GM23338 (cell line): Measurements from ENCODE around the gene RPS19. TPM values are rescaled to one million over a fixed set of nuclear protein-coding genes. Genes with fewer than 3 reads are reported as not detected.

Experiments
- ATAC-seq: fragments of 200-7000 bp; cut with Tn5 transposase; 3 replicates; pipeline ENCODE4 v1.9.1; 2020
- DNase-seq: peaks from one replicate; pipeline ENCODE4 v3.0.0-alpha.2; 2015; ENCODE audit warnings: low spot score
- H2AFZ ChIP-seq: fragments of 200-600 bp; sonication (generic); 2 replicates; pipeline ENCODE4 v1.8.0; 2016; ENCODE audit warnings: antibody characterized with exemption, mild to moderate bottlenecking, moderate library complexity
- H3F3A ChIP-seq: fragments of 200-600 bp; sonication (generic); replicated peaks from 2 replicates; pipeline ENCODE4 v1.8.0; 2017; ENCODE audit warnings: antibody characterized with exemption, mixed run types, low read depth
- H3K27ac ChIP-seq: fragments of 200-600 bp; sonication (generic); 2 replicates; pipeline ENCODE4 v1.6.1; 2016; ENCODE audit warnings: low read depth
- H3K27me3 ChIP-seq: fragments of 200-600 bp; sonication (generic); 2 replicates; pipeline ENCODE4 v1.8.0; 2016; ENCODE audit warnings: mild to moderate bottlenecking, mixed run types, moderate library complexity; ENCODE audit not compliant: insufficient read depth
- H3K36me3 ChIP-seq: fragments of 200-600 bp; sonication (generic); 2 replicates; pipeline ENCODE4 v1.8.0; 2016; ENCODE audit warnings: mild to moderate bottlenecking; ENCODE audit not compliant: insufficient read depth
- H3K4me1 ChIP-seq: fragments of 200-600 bp; sonication (generic); 2 replicates; pipeline ENCODE4 v1.8.0; 2016; ENCODE audit warnings: mild to moderate bottlenecking, moderate library complexity; ENCODE audit not compliant: insufficient read depth
- H3K4me2 ChIP-seq: fragments of 200-600 bp; sonication (generic); 2 replicates; pipeline ENCODE4 v1.7.1; 2017; ENCODE audit warnings: mixed run types
- H3K4me3 ChIP-seq: fragments of 200-600 bp; sonication (generic); 2 replicates; pipeline ENCODE4 v1.6.1; 2016; ENCODE audit warnings: mixed run types
- H3K79me2 ChIP-seq: fragments of 200-600 bp; sonication (generic); replicated peaks from 2 replicates; pipeline ENCODE4 v1.8.0; 2017; ENCODE audit warnings: mild to moderate bottlenecking; ENCODE audit not compliant: insufficient read depth
- H3K9me2 ChIP-seq: fragments of 200-600 bp; sonication (generic); 2 replicates; pipeline ENCODE4 v1.8.0; 2017; ENCODE audit not compliant: insufficient read depth
- H4K20me1 ChIP-seq: fragments of 200-600 bp; sonication (generic); replicated peaks from 2 replicates; pipeline ENCODE4 v1.8.0; 2017; ENCODE audit warnings: mild to moderate bottlenecking; ENCODE audit not compliant: insufficient read depth
- H3K27ac Mint-ChIP-seq: 2 replicates; pipeline ENCODE4 v1.8.0; 2020; ENCODE audit warnings: inconsistent platforms, mild to moderate bottlenecking, moderate library complexity, mixed read lengths
- H3K27me3 Mint-ChIP-seq: 3 replicates; pipeline ENCODE4 v1.8.0; 2022; ENCODE audit warnings: low read depth, mild to moderate bottlenecking, moderate library complexity, mixed read lengths, inconsistent platforms; ENCODE audit not compliant: insufficient read depth, poor library complexity
- H3K36me3 Mint-ChIP-seq: 3 replicates; pipeline ENCODE4 v1.8.0; 2021; ENCODE audit warnings: low read depth, mild to moderate bottlenecking, inconsistent platforms, moderate library complexity, mixed read lengths
- H3K4me1 Mint-ChIP-seq: 3 replicates; pipeline ENCODE4 v1.8.0; 2020; ENCODE audit warnings: mild to moderate bottlenecking, inconsistent platforms, mixed read lengths
- H3K4me3 Mint-ChIP-seq: 3 replicates; pipeline ENCODE4 v1.8.0; 2021; ENCODE audit warnings: moderate library complexity, mild to moderate bottlenecking, inconsistent platforms, mixed read lengths
- H3K9me3 Mint-ChIP-seq: 3 replicates; pipeline ENCODE4 v1.8.0; 2020; ENCODE audit warnings: moderate library complexity, mild to moderate bottlenecking, inconsistent platforms, mixed read lengths
- CREB1 ChIP-seq: fragments of 250-450 bp; sonication (Bioruptor Pico); IDR thresholded peaks from 2 replicates; pipeline ENCODE4 v1.5.0; 2020; ENCODE audit warnings: low read depth, mild to moderate bottlenecking, moderate library complexity
- CTCF ChIP-seq, 2 experiments: fragments of 200-600 bp in 1 of 2; sonication (generic) in 1 of 2; conservative IDR thresholded peaks; 2 replicates each; pipeline versions ENCODE4 v1.5.1 to v1.6.1; 2016 to 2017; ENCODE audit warnings: antibody characterized with exemption in 2 of 2, low read depth in 2 of 2, mild to moderate bottlenecking in 2 of 2, moderate library complexity in 1 of 2
- EZH2 ChIP-seq: fragments of 200-600 bp; sonication (generic); IDR thresholded peaks from one replicate; pipeline ENCODE4 v1.8.0; 2017; ENCODE audit warnings: antibody characterized with exemption, mild to moderate bottlenecking, low read depth; ENCODE audit not compliant: unreplicated experiment
- EZH2phosphoT487 ChIP-seq: fragments of 200-600 bp; sonication (generic); IDR thresholded peaks from one replicate; pipeline ENCODE4 v1.8.1; 2018; ENCODE audit warnings: antibody characterized with exemption; ENCODE audit not compliant: unreplicated experiment
- JUNB ChIP-seq: IDR thresholded peaks from one replicate; pipeline ENCODE4 v1.6.1; 2016; ENCODE audit warnings: antibody characterized with exemption; ENCODE audit not compliant: unreplicated experiment
- NANOG ChIP-seq: IDR thresholded peaks from 2 replicates; pipeline ENCODE4 v1.6.1; 2016; ENCODE audit warnings: antibody characterized with exemption, borderline replicate concordance
- POLR2AphosphoS5 ChIP-seq: IDR thresholded peaks from 2 replicates; pipeline ENCODE4 v1.6.1; 2016; ENCODE audit warnings: antibody characterized with exemption, low read depth
- STAT1 ChIP-seq: IDR thresholded peaks from one replicate; pipeline ENCODE4 v1.6.1; 2016; ENCODE audit warnings: antibody characterized with exemption; ENCODE audit not compliant: unreplicated experiment
- ZNF114 ChIP-seq: fragments of 250-450 bp; sonication (Bioruptor Pico); IDR thresholded peaks from 2 replicates; pipeline ENCODE4 v1.5.0; 2020; ENCODE audit warnings: mild to moderate bottlenecking, moderate library complexity
- ZNF331 ChIP-seq: fragments of 250-450 bp; sonication (Bioruptor Pico); IDR thresholded peaks from 2 replicates; pipeline ENCODE4 v1.5.0; 2020; ENCODE audit warnings: low read depth, mild to moderate bottlenecking, moderate library complexity
- ZNF462 ChIP-seq: fragments of 250-450 bp; sonication (Bioruptor Pico); IDR thresholded peaks from 2 replicates; pipeline ENCODE4 v1.5.0; 2020; ENCODE audit warnings: mild to moderate bottlenecking, moderate library complexity
- polyA plus RNA-seq: library from polyadenylated mRNA; unstranded; fragments of >200 nt; fragmentation: Nextera tagmentation; extraction: Ambion mirVana; gene quantifications from 2 replicates; pipeline ENCODE4 v1.2.1, GENCODE V29; 2016
- total RNA-seq: library from RNA; depleted of rRNA; stranded (reverse); fragments of >200 nt; shearing (Covaris generic); gene quantifications from 2 replicates; pipeline ENCODE4 v1.2.3, GENCODE V29; 2014
- TF ChIP-seq, protein P1 (sequence below): IDR thresholded peaks from one replicate; pipeline ENCODE4 v1.6.1; 2018; ENCODE audit warnings: antibody characterized with exemption; ENCODE audit not compliant: unreplicated experiment
- TF ChIP-seq, protein P2 (sequence below): IDR thresholded peaks from 2 replicates; pipeline ENCODE4 v1.6.1; 2016; ENCODE audit warnings: antibody characterized with exemption

The RPS19 gene
- total and polyA plus RNA-seq, 2 experiments from 2014 or later, result 1,798 to 4,073 TPM

GRCh38 chr19:41813911-41814310 is 46.1 kb upstream of the RPS19 start:
- no peaks in the 10 kb centered on the region for H3K27me3 ChIP-seq
- no peak overlapping the region for H3K27ac ChIP-seq
- no peaks in the 10 kb centered on the region for H3K4me1 ChIP-seq
- no peaks in the 10 kb centered on the region for H4K20me1 ChIP-seq
- H3F3A ChIP-seq, result no peaks in the 10 kb centered on the region
- no peak overlapping the region for H3K4me3 ChIP-seq
- H3K79me2 ChIP-seq, result no peaks in the 10 kb centered on the region
- Mint-ChIP-seq H3K36me3 (no peaks in the 10 kb centered on the region), H3K27me3 (peaks cover 13% of the 10 kb centered on the region), H3K9me3 (no peaks in the 10 kb centered on the region), H3K27ac (no peak overlapping the region), H3K4me3 (no peak overlapping the region), H3K4me1 (no peaks in the 10 kb centered on the region)
- H3K9me2 ChIP-seq, result no peaks in the 10 kb centered on the region
- H3K36me3 ChIP-seq, result no peaks in the 10 kb centered on the region
- ATAC-seq (no peak; the same call in 2 of the 3 replicates), DNase-seq (no peak)
- H3K4me2 ChIP-seq, result no peak overlapping the region
- TF ChIP-seq CREB1 (CRISPR knock-in tag), result no peak
- TF ChIP-seq, protein P1, sequence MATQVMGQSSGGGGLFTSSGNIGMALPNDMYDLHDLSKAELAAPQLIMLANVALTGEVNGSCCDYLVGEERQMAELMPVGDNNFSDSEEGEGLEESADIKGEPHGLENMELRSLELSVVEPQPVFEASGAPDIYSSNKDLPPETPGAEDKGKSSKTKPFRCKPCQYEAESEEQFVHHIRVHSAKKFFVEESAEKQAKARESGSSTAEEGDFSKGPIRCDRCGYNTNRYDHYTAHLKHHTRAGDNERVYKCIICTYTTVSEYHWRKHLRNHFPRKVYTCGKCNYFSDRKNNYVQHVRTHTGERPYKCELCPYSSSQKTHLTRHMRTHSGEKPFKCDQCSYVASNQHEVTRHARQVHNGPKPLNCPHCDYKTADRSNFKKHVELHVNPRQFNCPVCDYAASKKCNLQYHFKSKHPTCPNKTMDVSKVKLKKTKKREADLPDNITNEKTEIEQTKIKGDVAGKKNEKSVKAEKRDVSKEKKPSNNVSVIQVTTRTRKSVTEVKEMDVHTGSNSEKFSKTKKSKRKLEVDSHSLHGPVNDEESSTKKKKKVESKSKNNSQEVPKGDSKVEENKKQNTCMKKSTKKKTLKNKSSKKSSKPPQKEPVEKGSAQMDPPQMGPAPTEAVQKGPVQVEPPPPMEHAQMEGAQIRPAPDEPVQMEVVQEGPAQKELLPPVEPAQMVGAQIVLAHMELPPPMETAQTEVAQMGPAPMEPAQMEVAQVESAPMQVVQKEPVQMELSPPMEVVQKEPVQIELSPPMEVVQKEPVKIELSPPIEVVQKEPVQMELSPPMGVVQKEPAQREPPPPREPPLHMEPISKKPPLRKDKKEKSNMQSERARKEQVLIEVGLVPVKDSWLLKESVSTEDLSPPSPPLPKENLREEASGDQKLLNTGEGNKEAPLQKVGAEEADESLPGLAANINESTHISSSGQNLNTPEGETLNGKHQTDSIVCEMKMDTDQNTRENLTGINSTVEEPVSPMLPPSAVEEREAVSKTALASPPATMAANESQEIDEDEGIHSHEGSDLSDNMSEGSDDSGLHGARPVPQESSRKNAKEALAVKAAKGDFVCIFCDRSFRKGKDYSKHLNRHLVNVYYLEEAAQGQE, result no peak
- no peak for TF ChIP-seq CTCF (conservative IDR thresholded peaks at IDR 0.05; ENCODE audit: low read depth in 2 of 2)
- no peak for TF ChIP-seq ZNF331 (CRISPR knock-in tag)
- no peak for TF ChIP-seq POLR2AphosphoS5
- no peak for TF ChIP-seq EZH2
- no peak for TF ChIP-seq ZNF114 (CRISPR knock-in tag)
- TF ChIP-seq, protein P2, sequence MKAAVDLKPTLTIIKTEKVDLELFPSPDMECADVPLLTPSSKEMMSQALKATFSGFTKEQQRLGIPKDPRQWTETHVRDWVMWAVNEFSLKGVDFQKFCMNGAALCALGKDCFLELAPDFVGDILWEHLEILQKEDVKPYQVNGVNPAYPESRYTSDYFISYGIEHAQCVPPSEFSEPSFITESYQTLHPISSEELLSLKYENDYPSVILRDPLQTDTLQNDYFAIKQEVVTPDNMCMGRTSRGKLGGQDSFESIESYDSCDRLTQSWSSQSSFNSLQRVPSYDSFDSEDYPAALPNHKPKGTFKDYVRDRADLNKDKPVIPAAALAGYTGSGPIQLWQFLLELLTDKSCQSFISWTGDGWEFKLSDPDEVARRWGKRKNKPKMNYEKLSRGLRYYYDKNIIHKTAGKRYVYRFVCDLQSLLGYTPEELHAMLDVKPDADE, result no peak
- TF ChIP-seq JUNB, result no peak
- no peak for TF ChIP-seq STAT1
- TF ChIP-seq NANOG, result no peak
- TF ChIP-seq ZNF462 (CRISPR knock-in tag), result no peak
- TF ChIP-seq EZH2phosphoT487, result no peak
- H2AFZ ChIP-seq, result no peak overlapping the region
